ENCODE measurements around the gene TBC1D25. TPM values are rescaled to one million over a fixed set of nuclear protein-coding genes. Genes with fewer than 3 reads are reported as not detected.

Gene TBC1D25
- total and polyA plus RNA-seq, 2 of the 4 experiments (the other 2 are of a cell fraction), result 11.3 to 15.9 TPM

GRCh38 chrX:48558271-48558670, 18.8 kb downstream of the TBC1D25 start:
- no peak overlapping the region for H3K4ac ChIP-seq (ENCODE audit: low read depth, low read length)
- peak overlapping the region; percentile 48 for H2BK5ac ChIP-seq (ENCODE audit: low read depth, low read length, poor library complexity, severe bottlenecking)
- no peak overlapping the region for H3K4me2 ChIP-seq (ENCODE audit: low read depth, low read length)
- intact Hi-C loops (cut with micrococcal nuclease) (no loop called here), dilution Hi-C loops (cut with HindIII; ENCODE audit: low sequenced_read_pairs, unreplicated experiment) (no loop called here), in situ Hi-C loops (cut with MboI; ENCODE audit: low sequenced_read_pairs) (no loop called here)
- H3K9ac ChIP-seq (ENCODE audit: low read depth, low read length), result no peak overlapping the region
- no CpG with 5 or more reads among the region's 4 CpGs for WGBS, 2 experiments (ENCODE audit: extremely low coverage in 2 of 2, insufficient read length in 1 of 2)
- no peak overlapping the region for H3K14ac ChIP-seq (replicated peaks; ENCODE audit: low read depth, low read length)
- ATAC-seq (ENCODE audit: low read depth) (peak; percentile 91), DNase-seq (peak; percentile 87)
- H3K36me3 ChIP-seq (ENCODE audit: control insufficient read depth, insufficient read depth, low read length), result peaks cover 28% of the 10 kb centered on the region
- no TSS peak for BruUV-seq (replicated peaks)
- H3K23ac ChIP-seq (ENCODE audit: low read depth, low read length), result no peak overlapping the region
- no peak overlapping the region for H2AFZ ChIP-seq (replicated peaks; ENCODE audit: low read length, poor library complexity)
- H3K4me3 ChIP-seq (ENCODE audit: insufficient read depth, low read depth, low read length), result no peak overlapping the region
- peaks cover 6% of the 10 kb centered on the region; the same call in 1 of the 2 replicates for H3K9me1 ChIP-seq (ENCODE audit: insufficient read depth, low read length)
- H3K4me1 ChIP-seq (ENCODE audit: control insufficient read depth, insufficient read depth, low read length), result no peaks in the 10 kb centered on the region; the same call in 1 of the 2 replicates
- no peaks in the 10 kb centered on the region for H4K20me1 ChIP-seq (ENCODE audit: insufficient read depth, low read length)
- H2BK15ac ChIP-seq (ENCODE audit: low read depth, low read length), result no peak overlapping the region
- H2AK9ac ChIP-seq (replicated peaks; ENCODE audit: low read depth, low read length, poor library complexity), result no peak overlapping the region
- no peak overlapping the region for H2BK120ac ChIP-seq (ENCODE audit: low read depth, low read length)
- POLR2A ChIA-PET (ENCODE audit: unreplicated experiment), result no interaction called here
- peaks cover 0 to 5% of the 10 kb centered on the region in 2 experiments; a peak in 2 of 4 replicates for H3K79me1 ChIP-seq (ENCODE audit: low read depth in 1 of 2, low read length in 2 of 2)
- H3K27ac ChIP-seq (ENCODE audit: insufficient read depth, low read length), result no peak overlapping the region
- no peak overlapping the region for H2BK20ac ChIP-seq (ENCODE audit: low read depth, low read length)
- no peaks in the 10 kb centered on the region for H3K9me3 ChIP-seq (ENCODE audit: control insufficient read depth, insufficient read depth, low read length)
- no peak overlapping the region for H3K18ac ChIP-seq (ENCODE audit: low read depth, low read length)
- no peak overlapping the region for H4K5ac ChIP-seq (ENCODE audit: low read depth, low read length)
- no peak overlapping the region for H4K8ac ChIP-seq (ENCODE audit: low read depth in 2 of 2, low read length in 2 of 2)
- CTCF ChIA-PET, result interaction anchor here (1.1 kb wide), 1 partner anchor 27 kb away, joined by 3 read pairs; no protein-coding TSS in a partner anchor
- H4K91ac ChIP-seq (ENCODE audit: insufficient read depth, low read depth, low read length), result no peak overlapping the region
- H2AK5ac ChIP-seq (ENCODE audit: low read depth, low read length), result no peak overlapping the region
- H3K27me3 ChIP-seq (ENCODE audit: control insufficient read depth, insufficient read depth, low read length), result no peaks in the 10 kb centered on the region
- TF ChIP-seq MAFK (IDR thresholded peaks at IDR 0.05; ENCODE audit: low read depth, low read length) (peak; percentile 18; the same call in 1 of the 2 replicates), RFX5 (IDR thresholded peaks at IDR 0.05; ENCODE audit: low read depth, low read length) (no peak), CEBPB (IDR thresholded peaks at IDR 0.05; ENCODE audit: low read depth, low read length) (peak; percentile 39; the same call in 1 of the 2 replicates), MXI1 (IDR thresholded peaks at IDR 0.05; ENCODE audit: borderline replicate concordance, low read depth, low read length) (no peak), SMC3 (IDR thresholded peaks at IDR 0.05; ENCODE audit: low read depth, low read length) (no peak), NFE2L2 (IDR thresholded peaks at IDR 0.05; ENCODE audit: low read depth, low read length) (peak; percentile 58; the same call in 1 of the 2 replicates), FOS (IDR thresholded peaks at IDR 0.05; ENCODE audit: low read depth, low read length) (peak; percentile 16; the same call in 1 of the 2 replicates)
- no peak overlapping the region for H3K56ac ChIP-seq (ENCODE audit: extremely low read depth, insufficient read depth, low read length)

Measured in IMR-90 (cell line).